Ecto neural progenitor cell (in vitro differentiated cells): ENCODE results near the gene RBM39.
"Not testable (repeated sequence)": the region's sequence is repeated elsewhere in the genome, so short reads cannot be mapped to it uniquely, and the experiment has no call there.

Experiments used
- DNase-seq: peaks from one replicate; pipeline ENCODE4 v3.0.0-alpha.2; 2018; ENCODE audit warnings: low spot score

RBM39 gene

GRCh38 chr20:35750611-35751010 lies 8.6 kb upstream of the RBM39 start:
- no peak for DNase-seq

- not testable (repeated sequence) for DNase-seq
These were observed 2.4 kb upstream of the RBM39 start for GRCh38 chr20:35744492-35744841.

GRCh38 chr20:35743693-35744491 lies 1.8 kb upstream of the RBM39 start:
- DNase-seq, result no peak

- no peak for DNase-seq
These were observed 872 bp upstream of the RBM39 start for GRCh38 chr20:35742741-35743523.

GRCh38 chr20:35739294-35740163 lies 2.5 kb downstream of the RBM39 start:
- DNase-seq, result no peak

- no peak for DNase-seq
These were observed 3.5 kb downstream of the RBM39 start for GRCh38 chr20:35738410-35739179.

- DNase-seq, result no peak
These were observed 4.2 kb downstream of the RBM39 start for GRCh38 chr20:35737865-35738333.

GRCh38 chr20:35735826-35736470 lies 6.1 kb downstream of the RBM39 start:
- DNase-seq, result no peak

- no peak for DNase-seq
These were observed 7.0 kb downstream of the RBM39 start for GRCh38 chr20:35734777-35735649.

GRCh38 chr20:35734374-35734773 lies 7.7 kb downstream of the RBM39 start:
- no peak for DNase-seq

- DNase-seq, result no peak
These were observed 9.4 kb downstream of the RBM39 start for GRCh38 chr20:35732644-35732982.

- no peak for DNase-seq
These were observed 10.0 kb downstream of the RBM39 start for GRCh38 chr20:35731862-35732643.

GRCh38 chr20:35731469-35731788 lies 10.6 kb downstream of the RBM39 start:
- DNase-seq, result no peak

- no peak for DNase-seq
These were observed 11.2 kb downstream of the RBM39 start for GRCh38 chr20:35730583-35731468.

- no peak for DNase-seq
These were observed 12.1 kb downstream of the RBM39 start for GRCh38 chr20:35729836-35730582.

- DNase-seq, result no peak
These were observed 12.7 kb downstream of the RBM39 start for GRCh38 chr20:35729283-35729807.
